GM12878 (cell line): ENCODE data around the gene IQGAP2. TPM values are rescaled to one million over a fixed set of nuclear protein-coding genes. Genes with fewer than 3 reads are reported as not detected.

Experiments
- ATAC-seq: fragments of 200-7000 bp; cut with Tn5 transposase; 3 replicates; pipeline ENCODE4 v1.9.1; 2020; ENCODE audit warnings: mild to moderate bottlenecking, moderate library complexity
- BruUV-seq: library from RNA; stranded (reverse); fragments of 400-500 nt; replicated peaks from 2 replicates; lab custom pipeline; 2021; lab: Mats Ljungman, UMichigan
- CTCF ChIA-PET: fragments of 300-600 bp; sonication (Branson Sonifier 250); formaldehyde crosslinking; extraction: SDS; loops from one replicate; lab custom pipeline; 2021; ENCODE audit warnings: inconsistent platforms; lab: Yijun Ruan, JAX
- POLR2A ChIA-PET: fragments of 350-600 bp; formaldehyde crosslinking; extraction: SDS; loops from one replicate; lab custom pipeline; 2021; ENCODE audit warnings: inconsistent platforms; lab: Charles Lee
- RAD21 ChIA-PET: fragments of 300-600 bp; sonication (Branson Sonifier 250); formaldehyde crosslinking; loops from one replicate; lab custom pipeline; 2023; ENCODE audit warnings: antibody characterized with exemption; ENCODE audit not compliant: unreplicated experiment; lab: Charles Lee
- SMC1A ChIA-PET: fragments of 300-600 bp; sonication (Branson Sonifier 250); formaldehyde crosslinking; loops from one replicate; lab custom pipeline; 2023; ENCODE audit not compliant: unreplicated experiment, uncharacterized antibody; lab: Charles Lee
- DNase-seq: peaks from one replicate; pipeline ENCODE4 v3.0.0-alpha.2; 2011; ENCODE audit warnings: low read depth, low spot score
- FAIRE-seq: peaks from 3 replicates; lab custom pipeline; 2011; peaks lifted over from hg19 to GRCh38; lab: Jason Lieb, UNC
- H2AFZ ChIP-seq: 2 replicates; pipeline ENCODE4 v1.6.0; 2011; ENCODE audit warnings: low read depth, low read length, control low read depth; ENCODE audit not compliant: control insufficient read depth
- H3K27ac ChIP-seq: 2 replicates; pipeline ENCODE4 v1.5.1; 2011; ENCODE audit warnings: control low read depth; ENCODE audit not compliant: control insufficient read depth, insufficient read depth
- H3K27me3 ChIP-seq, 2 experiments: replicated peaks in 1 of 2; 2 replicates each; pipeline versions ENCODE4 v1.6.0 to v1.6.1; 2011; ENCODE audit warnings: low read length in 1 of 2; ENCODE audit not compliant: control insufficient read depth in 2 of 2, insufficient read depth in 2 of 2
- H3K36me3 ChIP-seq, 2 experiments: 2 replicates each; pipeline ENCODE4 v1.5.1; 2011; ENCODE audit warnings: low read length in 1 of 2; ENCODE audit not compliant: control insufficient read depth in 2 of 2, insufficient read depth in 2 of 2
- H3K4me1 ChIP-seq: 2 replicates; pipeline ENCODE4 v1.6.1; 2011; ENCODE audit warnings: mild to moderate bottlenecking, low read length, moderate library complexity, mixed read lengths; ENCODE audit not compliant: control insufficient read depth, insufficient read depth
- H3K4me2 ChIP-seq: 2 replicates; pipeline ENCODE4 v1.6.0; 2011; ENCODE audit warnings: control low read depth; ENCODE audit not compliant: control insufficient read depth, insufficient read depth
- H3K4me3 ChIP-seq: fragments of 200-600 bp; sonication (generic); 2 replicates; pipeline ENCODE4 v1.5.1; 2016
- H3K79me2 ChIP-seq: 2 replicates; pipeline ENCODE4 v1.6.0; 2011; ENCODE audit warnings: low read length; ENCODE audit not compliant: control insufficient read depth, insufficient read depth
- H3K9ac ChIP-seq: 2 replicates; pipeline ENCODE4 v1.8.0; 2011; ENCODE audit warnings: low read length, control low read depth, mixed read lengths; ENCODE audit not compliant: control insufficient read depth, insufficient read depth
- H3K9me3 ChIP-seq: replicated peaks from 3 replicates; pipeline ENCODE4 v1.5.1; 2011; ENCODE audit warnings: mild to moderate bottlenecking, low read length; ENCODE audit not compliant: control insufficient read depth, insufficient read depth
- H4K20me1 ChIP-seq: 2 replicates; pipeline ENCODE4 v1.6.0; 2011; ENCODE audit not compliant: control insufficient read depth, insufficient read depth
- ASH2L ChIP-seq: fragments of 300-600, 200-600 bp; sonication (generic); IDR thresholded peaks from 2 replicates; pipeline ENCODE4 v1.6.1; 2017; ENCODE audit warnings: low read depth, mild to moderate bottlenecking, borderline replicate concordance
- BACH1 ChIP-seq: fragments of 450-650 bp; IDR thresholded peaks from 2 replicates; pipeline ENCODE4 v1.6.1; 2017; ENCODE audit warnings: mild to moderate bottlenecking, borderline replicate concordance
- BCL11A ChIP-seq: IDR thresholded peaks from 2 replicates; pipeline ENCODE4 v1.6.1; 2011; ENCODE audit warnings: low read depth, low read length
- CREM ChIP-seq: IDR thresholded peaks from 2 replicates; pipeline ENCODE4 v1.6.1; 2014; ENCODE audit warnings: antibody characterized with exemption, low read depth
- EP300 ChIP-seq, 2 experiments: fragments of 150-350 bp in 1 of 2; IDR thresholded peaks; 2 replicates each; pipeline ENCODE4 v1.6.1; 2011 to 2012; ENCODE audit warnings: low read depth in 2 of 2, low read length in 2 of 2, borderline replicate concordance in 1 of 2, improper control_type of control experiment in 1 of 2, inconsistent platforms in 1 of 2; ENCODE audit not compliant: control insufficient read depth in 1 of 2
- ETV6 ChIP-seq, 2 experiments: fragments of 450-650 bp in 1 of 2; IDR thresholded peaks in 1 of 2; conservative IDR thresholded peaks in 1 of 2; 2 replicates each; pipeline ENCODE4 v1.6.1; 2014; ENCODE audit warnings: antibody characterized with exemption in 1 of 2, borderline replicate concordance in 1 of 2, low read depth in 1 of 2, mild to moderate bottlenecking in 1 of 2, moderate library complexity in 1 of 2
- GATAD2B ChIP-seq: fragments of 450-650 bp; conservative IDR thresholded peaks from 2 replicates; pipeline ENCODE4 v1.6.1; 2017; ENCODE audit warnings: low read depth, mild to moderate bottlenecking, moderate library complexity
- HDAC6 ChIP-seq: fragments of 200-600 bp; sonication (generic); IDR thresholded peaks from one replicate; pipeline ENCODE4 v1.8.0; 2017; ENCODE audit warnings: antibody characterized with exemption; ENCODE audit not compliant: unreplicated experiment
- IKZF1 ChIP-seq: fragments of 450-650 bp; conservative IDR thresholded peaks from 2 replicates; pipeline ENCODE4 v1.6.1; 2017; ENCODE audit warnings: antibody characterized with exemption, mild to moderate bottlenecking
- KDM1A ChIP-seq: fragments of 200-600 bp; sonication (generic); IDR thresholded peaks from 2 replicates; pipeline ENCODE4 v1.6.1; 2016; ENCODE audit warnings: borderline replicate concordance
- LARP7 ChIP-seq: fragments of 450-650 bp; IDR thresholded peaks from 2 replicates; pipeline ENCODE4 v1.6.1; 2017; ENCODE audit warnings: mild to moderate bottlenecking
- NFYB ChIP-seq: IDR thresholded peaks from 2 replicates; pipeline ENCODE4 v1.6.1; 2011; ENCODE audit warnings: low read depth, mild to moderate bottlenecking, low read length, improper control_type of control experiment, moderate library complexity; ENCODE audit not compliant: insufficient read depth
- RAD21 ChIP-seq: IDR thresholded peaks from 2 replicates; pipeline ENCODE4 v1.6.1; 2011; ENCODE audit warnings: mild to moderate bottlenecking, low read depth, low read length, moderate library complexity; ENCODE audit not compliant: insufficient read depth
- RCOR1 ChIP-seq: conservative IDR thresholded peaks from 2 replicates; pipeline ENCODE4 v1.6.1; 2012; ENCODE audit warnings: low read depth, low read length, improper control_type of control experiment
- WGBS: methylation state at CpG from one replicate; pipeline ENCODE4 v1.1.6; 2016; ENCODE audit warnings: low lambda C conversion rate; ENCODE audit not compliant: insufficient replicate concordance, insufficient coverage; ENCODE audit errors: missing lambda C conversion rate; 5-methylcytosine and 5-hydroxymethylcytosine counted together
- in situ Hi-C: fragments of 300-500 bp; cut with MboI; formaldehyde crosslinking; loops from 9 replicates; pipeline ENCODE4 v1.14.3; 2018; ENCODE audit warnings: mixed read lengths
- intact Hi-C: fragments of 100-400 bp; cut with micrococcal nuclease; formaldehyde crosslinking; loops from one replicate; pipeline ENCODE4 v1.14.2; 2022; ENCODE audit not compliant: unreplicated experiment
- polyA plus RNA-seq, 11 experiments: library from polyadenylated mRNA; depleted of rRNA in 4 of 11; unstranded in 6 of 11; stranded (reverse) in 5 of 11; fragments of >200 nt; fragmentation: Nextera tagmentation in 4 of 11; fragmentation: Illumina TruSeq in 1 of 11; extraction: Ambion mirVana in 4 of 11; extraction: Trizol in 1 of 11; gene quantifications; 1 replicate in 1 of 11; 2 replicates in 10 of 11; pipeline versions ENCODE4 v1.2.1 to v1.2.3, GENCODE V29; 2011 to 2016; ENCODE audit warnings: inconsistent platforms in 2 of 11, missing spikeins in 2 of 11, low read depth in 1 of 11
- total RNA-seq, 4 experiments: library from RNA; depleted of rRNA in 3 of 4; stranded (reverse); fragments of >200 nt in 3 of 4; fragmentation: Illumina TruSeq in 1 of 4; extraction: Trizol in 1 of 4; gene quantifications; 2 replicates each; pipeline versions ENCODE4 v1.2.1 to v1.2.3, GENCODE V29; 2013 to 2021
- TF ChIP-seq, protein P1 (sequence below): fragments of 450-650 bp; IDR thresholded peaks from 2 replicates; pipeline ENCODE4 v1.6.1; 2017; ENCODE audit warnings: mild to moderate bottlenecking, low read depth, inconsistent platforms; ENCODE audit not compliant: poor library complexity, severe bottlenecking
- TF ChIP-seq, protein P2 (sequence below): fragments of 150-350 bp; IDR thresholded peaks from 2 replicates; pipeline ENCODE4 v1.6.1; 2014; ENCODE audit warnings: mild to moderate bottlenecking, low read depth, low read length
- TF ChIP-seq, protein P3 (sequence below), 3 experiments: IDR thresholded peaks in 2 of 3; conservative IDR thresholded peaks in 1 of 3; 2 replicates each; pipeline ENCODE4 v1.5.1; 2011; ENCODE audit warnings: low read depth in 3 of 3, low read length in 3 of 3, mild to moderate bottlenecking in 3 of 3, control low read depth in 2 of 3, moderate library complexity in 2 of 3, inconsistent platforms in 1 of 3, mixed read lengths in 1 of 3; ENCODE audit not compliant: control insufficient read depth in 2 of 3, insufficient read depth in 1 of 3; ENCODE audit errors: extremely low read depth in 1 of 3

IQGAP2 gene
- total and polyA plus RNA-seq, 10 of the 15 experiments (the other 5 are each of a cell fraction or from before 2014, with no cell fraction given), result 14.5 to 41.4 (median 21.8) TPM

DNA sequence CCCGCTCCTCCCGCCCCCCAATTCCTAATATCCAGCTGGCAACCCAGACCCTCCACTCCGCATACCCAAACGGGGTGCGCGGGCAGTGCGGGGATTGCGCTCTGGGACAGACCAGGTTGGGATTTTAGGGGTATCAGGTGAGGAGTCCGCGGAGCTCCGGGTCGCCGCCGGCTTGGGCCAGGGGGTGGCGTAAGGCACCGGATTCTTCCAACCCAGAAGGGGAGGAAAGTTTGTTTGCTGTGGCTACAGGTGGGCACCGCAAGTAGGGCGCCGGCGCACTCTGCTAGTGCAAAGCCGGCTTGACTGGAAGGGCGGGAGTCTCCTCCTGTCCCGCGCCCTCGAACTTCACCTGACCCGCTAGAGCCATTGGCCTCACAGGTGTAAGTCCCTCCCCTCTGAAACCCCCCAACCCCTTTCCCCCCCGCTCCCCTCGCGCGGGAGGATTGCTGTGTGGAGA, 709 bp downstream of the IQGAP2 start:
- ATAC-seq, result peak; percentile 56
- no peaks in the 10 kb centered on the region for H4K20me1 ChIP-seq
- peak overlapping the region; percentile 91 for H3K27ac ChIP-seq
- peak overlapping the region; percentile 89 for H3K9ac ChIP-seq
- peak overlapping the region; percentile 86 for H3K4me3 ChIP-seq
- WGBS, result 1% methylated on average over 27 of the region's 30 CpGs
- no peak for DNase-seq
- ChIA-PET POLR2A (interaction anchor here (0.7 to 2.5 kb wide), 6 partner anchors 21 to 234 kb away, joined by 3 to 9 read pairs (median 6); no protein-coding TSS in a partner anchor), CTCF (interaction anchor here (0.8 to 5.3 kb wide), 19 partner anchors 11 to 438 kb away, joined by 3 to 94 read pairs (median 5); no protein-coding TSS in a partner anchor), SMC1A (interaction anchor here (0.8 to 7.7 kb wide), 12 partner anchors 52 to 370 kb away, joined by 3 to 81 read pairs (median 7); no protein-coding TSS in a partner anchor), RAD21 (interaction anchor here (0.6 to 5.3 kb wide), 12 partner anchors 15 to 370 kb away, joined by 3 to 127 read pairs (median 6); no protein-coding TSS in a partner anchor)
- no peaks in the 10 kb centered on the region; the same call in 2 of the 3 replicates for H3K9me3 ChIP-seq
- peak overlapping the region; percentile 79 for H3K4me2 ChIP-seq
- peaks cover 39% of the 10 kb centered on the region for H3K79me2 ChIP-seq
- peaks cover 28% of the 10 kb centered on the region for H3K4me1 ChIP-seq
- intact Hi-C loops (loop anchor here (1.0 to 10.0 kb wide), 7 partner anchors 53 to 371 kb away; no protein-coding TSS in a partner anchor), in situ Hi-C loops (loop anchor here (10.0 kb wide), 1 partner anchor 371 kb away; no protein-coding TSS in a partner anchor)
- H3K36me3 ChIP-seq, result no peaks in the 10 kb centered on the region
- no peaks in the 10 kb centered on the region for H3K27me3 ChIP-seq
- BruUV-seq, result TSS peak; percentile 77
- no peak for FAIRE-seq
- H2AFZ ChIP-seq, result peak overlapping the region; percentile 76
- TF ChIP-seq ETV6 (conservative IDR thresholded peaks at IDR 0.05 in 1 of 2, IDR thresholded peaks at IDR 0.05 in 1 of 2; ENCODE audit: borderline replicate concordance in 1 of 2, low read depth in 1 of 2), result no peak
- TF ChIP-seq BACH1, result no peak
- TF ChIP-seq IKZF1, result no peak
- TF ChIP-seq CREM, result no peak
- TF ChIP-seq EP300 (IDR thresholded peaks at IDR 0.05; ENCODE audit: borderline replicate concordance in 1 of 2, control insufficient read depth in 1 of 2, low read depth in 2 of 2, low read length in 2 of 2), result no peak
- TF ChIP-seq LARP7, result no peak
- TF ChIP-seq, protein P1, sequence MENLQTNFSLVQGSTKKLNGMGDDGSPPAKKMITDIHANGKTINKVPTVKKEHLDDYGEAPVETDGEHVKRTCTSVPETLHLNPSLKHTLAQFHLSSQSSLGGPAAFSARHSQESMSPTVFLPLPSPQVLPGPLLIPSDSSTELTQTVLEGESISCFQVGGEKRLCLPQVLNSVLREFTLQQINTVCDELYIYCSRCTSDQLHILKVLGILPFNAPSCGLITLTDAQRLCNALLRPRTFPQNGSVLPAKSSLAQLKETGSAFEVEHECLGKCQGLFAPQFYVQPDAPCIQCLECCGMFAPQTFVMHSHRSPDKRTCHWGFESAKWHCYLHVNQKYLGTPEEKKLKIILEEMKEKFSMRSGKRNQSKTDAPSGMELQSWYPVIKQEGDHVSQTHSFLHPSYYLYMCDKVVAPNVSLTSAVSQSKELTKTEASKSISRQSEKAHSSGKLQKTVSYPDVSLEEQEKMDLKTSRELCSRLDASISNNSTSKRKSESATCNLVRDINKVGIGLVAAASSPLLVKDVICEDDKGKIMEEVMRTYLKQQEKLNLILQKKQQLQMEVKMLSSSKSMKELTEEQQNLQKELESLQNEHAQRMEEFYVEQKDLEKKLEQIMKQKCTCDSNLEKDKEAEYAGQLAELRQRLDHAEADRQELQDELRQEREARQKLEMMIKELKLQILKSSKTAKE, result no peak
- no peak for TF ChIP-seq HDAC6
- no peak for TF ChIP-seq RCOR1
- 0 out of 2 replicates have a peak, but pooled peaks have one; percentile 23 for TF ChIP-seq ASH2L
- no peak for TF ChIP-seq NFYB
- no peak; the same call in 1 of the 2 replicates for TF ChIP-seq GATAD2B
- no peak for TF ChIP-seq BCL11A
- TF ChIP-seq, protein P2, sequence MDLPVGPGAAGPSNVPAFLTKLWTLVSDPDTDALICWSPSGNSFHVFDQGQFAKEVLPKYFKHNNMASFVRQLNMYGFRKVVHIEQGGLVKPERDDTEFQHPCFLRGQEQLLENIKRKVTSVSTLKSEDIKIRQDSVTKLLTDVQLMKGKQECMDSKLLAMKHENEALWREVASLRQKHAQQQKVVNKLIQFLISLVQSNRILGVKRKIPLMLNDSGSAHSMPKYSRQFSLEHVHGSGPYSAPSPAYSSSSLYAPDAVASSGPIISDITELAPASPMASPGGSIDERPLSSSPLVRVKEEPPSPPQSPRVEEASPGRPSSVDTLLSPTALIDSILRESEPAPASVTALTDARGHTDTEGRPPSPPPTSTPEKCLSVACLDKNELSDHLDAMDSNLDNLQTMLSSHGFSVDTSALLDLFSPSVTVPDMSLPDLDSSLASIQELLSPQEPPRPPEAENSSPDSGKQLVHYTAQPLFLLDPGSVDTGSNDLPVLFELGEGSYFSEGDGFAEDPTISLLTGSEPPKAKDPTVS, result no peak
- peak; percentile 46; the same call in 1 of the 2 replicates for TF ChIP-seq RAD21
- TF ChIP-seq, protein P3, sequence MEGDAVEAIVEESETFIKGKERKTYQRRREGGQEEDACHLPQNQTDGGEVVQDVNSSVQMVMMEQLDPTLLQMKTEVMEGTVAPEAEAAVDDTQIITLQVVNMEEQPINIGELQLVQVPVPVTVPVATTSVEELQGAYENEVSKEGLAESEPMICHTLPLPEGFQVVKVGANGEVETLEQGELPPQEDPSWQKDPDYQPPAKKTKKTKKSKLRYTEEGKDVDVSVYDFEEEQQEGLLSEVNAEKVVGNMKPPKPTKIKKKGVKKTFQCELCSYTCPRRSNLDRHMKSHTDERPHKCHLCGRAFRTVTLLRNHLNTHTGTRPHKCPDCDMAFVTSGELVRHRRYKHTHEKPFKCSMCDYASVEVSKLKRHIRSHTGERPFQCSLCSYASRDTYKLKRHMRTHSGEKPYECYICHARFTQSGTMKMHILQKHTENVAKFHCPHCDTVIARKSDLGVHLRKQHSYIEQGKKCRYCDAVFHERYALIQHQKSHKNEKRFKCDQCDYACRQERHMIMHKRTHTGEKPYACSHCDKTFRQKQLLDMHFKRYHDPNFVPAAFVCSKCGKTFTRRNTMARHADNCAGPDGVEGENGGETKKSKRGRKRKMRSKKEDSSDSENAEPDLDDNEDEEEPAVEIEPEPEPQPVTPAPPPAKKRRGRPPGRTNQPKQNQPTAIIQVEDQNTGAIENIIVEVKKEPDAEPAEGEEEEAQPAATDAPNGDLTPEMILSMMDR (IDR thresholded peaks at IDR 0.05 in 2 of 3, conservative IDR thresholded peaks at IDR 0.05 in 1 of 3; ENCODE audit: control insufficient read depth in 2 of 3, extremely low read depth in 1 of 3, insufficient read depth in 1 of 3, low read depth in 3 of 3, low read length in 3 of 3), result peak; percentile 39 to 49 (median 44); a peak in 5 of 6 replicates
- TF ChIP-seq KDM1A, result no peak
